ENCODE data around the gene PRLH. TPM values are rescaled to one million over a fixed set of nuclear protein-coding genes. Genes with fewer than 3 reads are reported as not detected.

The PRLH gene
- polyA plus RNA-seq, 2 of the 4 experiments (the other 2 are of a cell fraction), result not detected

GRCh38 chr2:237549643-237550415 lies 16.5 kb upstream of the PRLH start:
- ATAC-seq (peak in 1 of 2 experiments; percentile 18; a peak in 2 of 6 replicates), DNase-seq (ENCODE audit: low read depth in 1 of 2, low spot score in 1 of 2) (no peak), FAIRE-seq (no peak)
- CTCF ChIA-PET, result interaction anchor here (1.2 to 3.0 kb wide), 8 partner anchors 9 to 79 kb away, joined by 3 to 18 read pairs (median 5); no protein-coding TSS in a partner anchor
- TF ChIP-seq ZNF302 (CRISPR knock-in tag; IDR thresholded peaks at IDR 0.05), result no peak
- TF ChIP-seq FOSL2 (IDR thresholded peaks at IDR 0.05), result no peak
- TF ChIP-seq FOSL2 (CRISPR knock-in tag; IDR thresholded peaks at IDR 0.05), result no peak
- TF ChIP-seq ELK1 (IDR thresholded peaks at IDR 0.05; ENCODE audit: low read depth, low read length), result no peak
- no peak for TF ChIP-seq FOSB (CRISPR knock-in tag; IDR thresholded peaks at IDR 0.05)
- Histone ChIP-seq H3K9me3 (peaks cover 13% of the 10 kb centered on the region), H3K4me2 (no peak overlapping the region), H3K4me3 (no peak overlapping the region), H3K27ac (no peak overlapping the region), H3K4me1 (no peaks in the 10 kb centered on the region)
- 91% methylated on average over 17 of the region's 17 CpGs for WGBS (ENCODE audit: missing lambda C conversion rate)
- POLR2A ChIA-PET, result no interaction called here

- ChIA-PET CTCF (interaction anchor here (1.6 to 3.0 kb wide), 6 partner anchors 10 to 80 kb away, joined by 4 to 13 read pairs (median 7); no protein-coding TSS in a partner anchor), POLR2A (no interaction called here)
- H3K4me1 ChIP-seq, result no peaks in the 10 kb centered on the region
- H3K27ac ChIP-seq, result no peak overlapping the region
- FAIRE-seq (no peak), DNase-seq (ENCODE audit: low read depth in 1 of 2, low spot score in 1 of 2) (no peak), ATAC-seq (no peak; a peak in 1 of 6 replicates)
- H3K4me2 ChIP-seq, result no peak overlapping the region
- TF ChIP-seq HDAC2 (IDR thresholded peaks at IDR 0.05), result no peak
- H3K4me3 ChIP-seq, result no peak overlapping the region
- 95% methylated on average over 16 of the region's 16 CpGs for WGBS (ENCODE audit: missing lambda C conversion rate)
- H3K9me3 ChIP-seq, result peaks cover 24% of the 10 kb centered on the region
Measured at GRCh38 chr2:237551071-237551574, 15.3 kb upstream of the PRLH start.

- WGBS (ENCODE audit: missing lambda C conversion rate), result 96% methylated on average over 6 of the region's 6 CpGs
- Histone ChIP-seq H3K4me1 (no peaks in the 10 kb centered on the region), H3K4me3 (no peak overlapping the region), H3K9me3 (peaks cover 24% of the 10 kb centered on the region), H3K27ac (no peak overlapping the region), H3K4me2 (no peak overlapping the region)
- CTCF ChIA-PET, result interaction anchor here (1.0 to 1.7 kb wide), 3 partner anchors 14 to 40 kb away, joined by 3 to 8 read pairs (median 7); partner anchors contain the start of gene PRLH
- DNase-seq (ENCODE audit: low read depth in 1 of 2, low spot score in 1 of 2), result no peak
- POLR2A ChIA-PET, result no interaction called here
- no peak for ATAC-seq
- TF ChIP-seq CHD4 (IDR thresholded peaks at IDR 0.05; ENCODE audit: borderline replicate concordance) (no peak), HOXA7 (CRISPR knock-in tag; IDR thresholded peaks at IDR 0.05) (no peak), HOXB5 (CRISPR knock-in tag; IDR thresholded peaks at IDR 0.05) (no peak), MAFK (IDR thresholded peaks at IDR 0.05; ENCODE audit: partially characterized antibody) (no peak), NPAS2 (CRISPR knock-in tag; IDR thresholded peaks at IDR 0.05; ENCODE audit: borderline replicate concordance) (no peak), MAX (IDR thresholded peaks at IDR 0.05) (no peak), SREBF2 (IDR thresholded peaks at IDR 0.05) (no peak)
- FAIRE-seq, result no peak
Measured at GRCh38 chr2:237552908-237553307, 13.5 kb upstream of the PRLH start.

- Histone ChIP-seq H3K4me2 (no peak overlapping the region), H3K9me3 (peaks cover 24% of the 10 kb centered on the region), H3K4me1 (peaks cover 5% of the 10 kb centered on the region; the same call in 1 of the 3 replicates), H3K4me3 (no peak overlapping the region), H3K27ac (no peak overlapping the region)
- 96% methylated on average over 7 of the region's 7 CpGs for WGBS (ENCODE audit: missing lambda C conversion rate)
- DNase-seq (ENCODE audit: low read depth in 1 of 2, low spot score in 1 of 2), result no peak
- FAIRE-seq, result no peak
- TF ChIP-seq CHD2 (IDR thresholded peaks at IDR 0.05; ENCODE audit: low read length, partially characterized antibody), result no peak
- no peak for TF ChIP-seq FOSB (CRISPR knock-in tag; IDR thresholded peaks at IDR 0.05)
- TF ChIP-seq JUNB (IDR thresholded peaks at IDR 0.05), result no peak
- TF ChIP-seq SMC3 (IDR thresholded peaks at IDR 0.05), result no peak
- no peak for TF ChIP-seq HMGXB4 (CRISPR knock-in tag; IDR thresholded peaks at IDR 0.05; ENCODE audit: borderline replicate concordance)
- TF ChIP-seq FOSL2 (IDR thresholded peaks at IDR 0.05), result no peak
- TF ChIP-seq FOSL2 (CRISPR knock-in tag; IDR thresholded peaks at IDR 0.05), result no peak
- no peak for TF ChIP-seq RFX5 (IDR thresholded peaks at IDR 0.05)
- TF ChIP-seq E2F6 (IDR thresholded peaks at IDR 0.05; ENCODE audit: borderline replicate concordance, low read depth), result no peak
- no peak for TF ChIP-seq KDM5A (IDR thresholded peaks at IDR 0.05)
- no peak for TF ChIP-seq HOXB5 (CRISPR knock-in tag; IDR thresholded peaks at IDR 0.05)
- TF ChIP-seq ZSCAN20 (CRISPR knock-in tag; IDR thresholded peaks at IDR 0.05), result no peak
- TF ChIP-seq EHMT2 (IDR thresholded peaks at IDR 0.05; ENCODE audit: low read depth), result no peak
- TF ChIP-seq MYC (IDR thresholded peaks at IDR 0.05; ENCODE audit: borderline replicate concordance, low read length), result no peak
- no peak for TF ChIP-seq EHF (CRISPR knock-in tag; IDR thresholded peaks at IDR 0.05)
- TF ChIP-seq NPAS2 (CRISPR knock-in tag; IDR thresholded peaks at IDR 0.05; ENCODE audit: borderline replicate concordance), result no peak
- no peak for TF ChIP-seq HDAC2 (IDR thresholded peaks at IDR 0.05)
- TF ChIP-seq BHLHE40 (IDR thresholded peaks at IDR 0.05; ENCODE audit: low read depth, low read length), result no peak
- no peak for ATAC-seq
- CTCF ChIA-PET, result interaction anchor here (0.6 to 6.5 kb wide), 4 partner anchors 10 to 257 kb away, joined by 3 to 45 read pairs (median 4); no protein-coding TSS in a partner anchor
- POLR2A ChIA-PET, result no interaction called here
Measured at GRCh38 chr2:237553948-237554347, 12.4 kb upstream of the PRLH start.

Measured in A549 (cell line).